HUDEP-2 (cell line): ENCODE measurements around the gene ARHGAP12.

Source experiments
- DNase-seq, 76 experiments: peaks; one replicate each; lab custom pipeline; 2025; ENCODE audit not compliant: unreplicated experiment in 76 of 76; lab: John Stamatoyannopoulos, UW

Gene ARHGAP12

GRCh38 chr10:31829776-31830175 is 98.9 kb downstream of the ARHGAP12 start:
- no peak for DNase-seq

GRCh38 chr10:31823358-31823757 is 105.3 kb downstream of the ARHGAP12 start:
- no peak for DNase-seq

- no peak for DNase-seq
Observed at GRCh38 chr10:31822616-31823318, 105.9 kb downstream of the ARHGAP12 start.

- no peak for DNase-seq
Observed at GRCh38 chr10:31822150-31822549, 106.5 kb downstream of the ARHGAP12 start.

- DNase-seq, result no peak
Observed at GRCh38 chr10:31820778-31821369, 107.8 kb downstream of the ARHGAP12 start.

- DNase-seq, result no peak
Observed at GRCh38 chr10:31820096-31820495, 108.5 kb downstream of the ARHGAP12 start.

- peak in 3 of 76 experiments; percentile 4 to 7 (median 6) for DNase-seq
Observed at GRCh38 chr10:31819391-31819820, 109.2 kb downstream of the ARHGAP12 start.

GRCh38 chr10:31816318-31816717 is 112.3 kb downstream of the ARHGAP12 start:
- no peak for DNase-seq

- DNase-seq, result peak in 13 of 76 experiments; percentile 0 to 26 (median 5)
Observed at GRCh38 chr10:31808258-31809218, 120.1 kb downstream of the ARHGAP12 start.

GRCh38 chr10:31804352-31804810 is 124.2 kb downstream of the ARHGAP12 start:
- no peak for DNase-seq

GRCh38 chr10:31803606-31804351 is 124.9 kb downstream of the ARHGAP12 start:
- DNase-seq, result no peak

GRCh38 chr10:31799181-31799580 is 129.4 kb downstream of the ARHGAP12 start:
- no peak for DNase-seq

GRCh38 chr10:31792745-31793144 is 135.9 kb downstream of the ARHGAP12 start:
- no peak for DNase-seq

GRCh38 chr10:31789555-31789954 is 139.1 kb downstream of the ARHGAP12 start:
- no peak for DNase-seq

GRCh38 chr10:31782701-31783100 is 145.9 kb downstream of the ARHGAP12 start:
- peak in 1 of 76 experiments; percentile 1 for DNase-seq

- DNase-seq, result no peak
Observed at GRCh38 chr10:31780717-31781116, 147.9 kb downstream of the ARHGAP12 start.

- DNase-seq, result no peak
Observed at GRCh38 chr10:31778627-31779026, 150.0 kb downstream of the ARHGAP12 start.

GRCh38 chr10:31776159-31776558 is 152.5 kb downstream of the ARHGAP12 start:
- DNase-seq, result no peak

GRCh38 chr10:31774928-31775650 is 153.5 kb downstream of the ARHGAP12 start:
- no peak for DNase-seq
